Astrocyte (in vitro differentiated cells and primary cell): ENCODE measurements around the gene ARIH2. TPM values are rescaled to one million over a fixed set of nuclear protein-coding genes. Genes with fewer than 3 reads are reported as not detected.
A peak's percentile ranks its signal among the peaks of the same experiment; 100 is the strongest.

Source experiments
- DNase-seq: peaks from one replicate; pipeline ENCODE4 v3.0.0-alpha.2; 2010; ENCODE audit warnings: low read depth
- FAIRE-seq: peaks from 2 replicates; lab custom pipeline; 2011; peaks lifted over from hg19 to GRCh38; lab: Jason Lieb, UNC
- H2AFZ ChIP-seq: 2 replicates; pipeline ENCODE4 v1.6.0; 2012; ENCODE audit warnings: low read depth, low read length, inconsistent platforms
- H3K27ac ChIP-seq: 2 replicates; pipeline ENCODE4 v1.5.1; 2011; ENCODE audit warnings: low read depth, low read length, inconsistent platforms
- H3K27me3 ChIP-seq: 2 replicates; pipeline ENCODE4 v1.6.0; 2011; ENCODE audit warnings: low read length, inconsistent platforms; ENCODE audit not compliant: insufficient read depth
- H3K36me3 ChIP-seq: 2 replicates; pipeline ENCODE4 v1.5.1; 2011; ENCODE audit warnings: low read length, inconsistent platforms; ENCODE audit not compliant: insufficient read depth
- H3K4me1 ChIP-seq: 2 replicates; pipeline ENCODE4 v1.5.1; 2011; ENCODE audit warnings: low read length, inconsistent platforms; ENCODE audit not compliant: insufficient read depth
- H3K4me2 ChIP-seq: 2 replicates; pipeline ENCODE4 v1.6.0; 2012; ENCODE audit warnings: low read length, inconsistent platforms
- H3K4me3 ChIP-seq: 2 replicates; pipeline ENCODE4 v1.5.1; 2011; ENCODE audit warnings: low read depth, mild to moderate bottlenecking, low read length, inconsistent platforms; ENCODE audit not compliant: insufficient read depth
- H3K79me2 ChIP-seq: 2 replicates; pipeline ENCODE4 v1.6.0; 2012; ENCODE audit warnings: mild to moderate bottlenecking, low read length, inconsistent platforms; ENCODE audit not compliant: insufficient read depth
- H3K9ac ChIP-seq: 2 replicates; pipeline ENCODE4 v1.6.0; 2012; ENCODE audit warnings: mild to moderate bottlenecking, low read length, inconsistent platforms
- H3K9me3 ChIP-seq: 2 replicates; pipeline ENCODE4 v1.5.1; 2012; ENCODE audit warnings: low read depth, mild to moderate bottlenecking, low read length, inconsistent platforms; ENCODE audit not compliant: insufficient read depth
- H4K20me1 ChIP-seq: 2 replicates; pipeline ENCODE4 v1.6.0; 2012; ENCODE audit warnings: low read length, inconsistent platforms; ENCODE audit not compliant: insufficient read depth
- H3K27ac Mint-ChIP-seq: one replicate; pipeline ENCODE4 v1.8.0; 2021; ENCODE audit warnings: mild to moderate bottlenecking, mixed read lengths; ENCODE audit not compliant: unreplicated experiment
- H3K27me3 Mint-ChIP-seq: one replicate; pipeline ENCODE4 v1.8.0; 2021; ENCODE audit warnings: low read depth, mixed read lengths; ENCODE audit not compliant: unreplicated experiment
- H3K36me3 Mint-ChIP-seq: one replicate; pipeline ENCODE4 v1.8.0; 2021; ENCODE audit warnings: low read depth, mixed read lengths; ENCODE audit not compliant: unreplicated experiment
- H3K4me1 Mint-ChIP-seq: one replicate; pipeline ENCODE4 v1.8.0; 2021; ENCODE audit warnings: low read depth, mixed read lengths; ENCODE audit not compliant: unreplicated experiment
- H3K4me3 Mint-ChIP-seq: one replicate; pipeline ENCODE4 v1.8.0; 2021; ENCODE audit warnings: mild to moderate bottlenecking, moderate library complexity, mixed read lengths; ENCODE audit not compliant: unreplicated experiment
- H3K9me3 Mint-ChIP-seq: one replicate; pipeline ENCODE4 v1.8.0; 2021; ENCODE audit warnings: mild to moderate bottlenecking, mixed read lengths; ENCODE audit not compliant: unreplicated experiment
- CTCF ChIP-seq: IDR thresholded peaks from 2 replicates; pipeline ENCODE4 v1.5.1; 2011; ENCODE audit warnings: low read depth, mild to moderate bottlenecking, inconsistent platforms, low read length, moderate library complexity; ENCODE audit not compliant: insufficient read depth
- EZH2 ChIP-seq: IDR thresholded peaks from 2 replicates; pipeline ENCODE4 v1.6.1; 2012; ENCODE audit warnings: mild to moderate bottlenecking, low read length, inconsistent platforms; ENCODE audit not compliant: insufficient read depth
- total RNA-seq: library from RNA; stranded (reverse); gene quantifications from 2 replicates; pipeline ENCODE4 v1.2.1, GENCODE V29; 2021

ARIH2 gene
- total RNA-seq, 1 donor from 2014 or later = 94.6 TPM

- Histone ChIP-seq H3K36me3 (no peaks in the 10 kb centered on the region), H3K9me3 (no peaks in the 10 kb centered on the region), H4K20me1 (no peaks in the 10 kb centered on the region), H3K79me2 (no peaks in the 10 kb centered on the region), H3K27me3 (no peaks in the 10 kb centered on the region), H3K4me3 (no peak overlapping the region), H2AFZ (no peak overlapping the region), H3K9ac (no peak overlapping the region), H3K4me2 (no peak overlapping the region), H3K27ac (no peak overlapping the region), H3K4me1 (no peaks in the 10 kb centered on the region)
- TF ChIP-seq EZH2 (no peak), CTCF (no peak)
- Mint-ChIP-seq H3K36me3 (peaks cover 10% of the 10 kb centered on the region), H3K27ac (no peak overlapping the region), H3K4me1 (peaks cover under 1% of the 10 kb centered on the region), H3K9me3 (no peaks in the 10 kb centered on the region), H3K27me3 (no peaks in the 10 kb centered on the region), H3K4me3 (no peak overlapping the region)
- FAIRE-seq = no peak
- no peak for DNase-seq
These were observed 27.0 kb upstream of the ARIH2 start for GRCh38 chr3:48891606-48892005.

- no peak overlapping the region for H3K9ac ChIP-seq
- no peaks in the 10 kb centered on the region for H4K20me1 ChIP-seq
- no peaks in the 10 kb centered on the region for H3K36me3 ChIP-seq
- no peaks in the 10 kb centered on the region for H3K9me3 ChIP-seq
- H3K27me3 Mint-ChIP-seq = no peaks in the 10 kb centered on the region
- no peak overlapping the region for H3K27ac ChIP-seq
- no peak for TF ChIP-seq EZH2
- H3K4me3 Mint-ChIP-seq = no peak overlapping the region
- H3K4me3 ChIP-seq = no peak overlapping the region
- H3K79me2 ChIP-seq = peaks cover 4% of the 10 kb centered on the region
- H3K4me1 Mint-ChIP-seq = peaks cover 13% of the 10 kb centered on the region
- peaks cover 9% of the 10 kb centered on the region for H3K4me1 ChIP-seq
- H2AFZ ChIP-seq = no peak overlapping the region
- no peaks in the 10 kb centered on the region for H3K9me3 Mint-ChIP-seq
- H3K4me2 ChIP-seq = no peak overlapping the region
- FAIRE-seq = no peak
- H3K36me3 Mint-ChIP-seq = peaks cover 8% of the 10 kb centered on the region
- no peak for DNase-seq
- no peaks in the 10 kb centered on the region for H3K27me3 ChIP-seq
- no peak overlapping the region for H3K27ac Mint-ChIP-seq
These were observed 24.1 kb upstream of the ARIH2 start for GRCh38 chr3:48894516-48894915.

GRCh38 chr3:48896936-48897335 is 21.7 kb upstream of the ARIH2 start:
- Histone ChIP-seq H3K36me3 (no peaks in the 10 kb centered on the region), H4K20me1 (no peaks in the 10 kb centered on the region), H3K79me2 (peaks cover 4% of the 10 kb centered on the region), H3K9ac (no peak overlapping the region), H3K4me3 (no peak overlapping the region), H3K27ac (no peak overlapping the region), H3K9me3 (no peaks in the 10 kb centered on the region), H3K4me2 (no peak overlapping the region), H3K27me3 (no peaks in the 10 kb centered on the region), H2AFZ (no peak overlapping the region), H3K4me1 (peaks cover 9% of the 10 kb centered on the region)
- H3K4me1 Mint-ChIP-seq = peaks cover 13% of the 10 kb centered on the region
- no peak for FAIRE-seq
- peaks cover 5% of the 10 kb centered on the region for H3K36me3 Mint-ChIP-seq
- no peaks in the 10 kb centered on the region for H3K9me3 Mint-ChIP-seq
- H3K27ac Mint-ChIP-seq = peak overlapping the region; percentile 77
- TF ChIP-seq EZH2 = no peak
- TF ChIP-seq CTCF = no peak
- H3K4me3 Mint-ChIP-seq = peak overlapping the region; percentile 52
- H3K27me3 Mint-ChIP-seq = no peaks in the 10 kb centered on the region
- no peak for DNase-seq
